HepG2 (cell line): ENCODE measurements around the gene SPRED2. TPM values are rescaled to one million over a fixed set of nuclear protein-coding genes. Genes with fewer than 3 reads are reported as not detected.

Experiments used
- ATAC-seq: fragments of 200-7000 bp; cut with Tn5 transposase; 3 replicates; pipeline ENCODE4 v1.9.1; 2020; ENCODE audit warnings: mild to moderate bottlenecking, moderate library complexity
- BruUV-seq: library from RNA; stranded (reverse); fragments of 400-500 nt; replicated peaks from 2 replicates; lab custom pipeline; 2021; lab: Mats Ljungman, UMichigan
- CTCF ChIA-PET: fragments of 300-600 bp; formaldehyde crosslinking; extraction: SDS; loops from one replicate; lab custom pipeline; 2021; ENCODE audit warnings: low total read pairs, inconsistent platforms, low intra/inter-chr PET ratio; lab: Yijun Ruan, JAX
- POLR2A ChIA-PET: fragments of 350-600 bp; sonication (Branson Sonifier 250); formaldehyde crosslinking; loops from one replicate; lab custom pipeline; 2020; ENCODE audit warnings: antibody characterized with exemption, inconsistent platforms; lab: Yijun Ruan, JAX
- DNase-seq: peaks from one replicate; pipeline ENCODE4 v3.0.0-alpha.2; 2015; ENCODE audit warnings: low spot score
- FAIRE-seq: peaks from 3 replicates; lab custom pipeline; 2011; peaks lifted over from hg19 to GRCh38; lab: Jason Lieb, UNC
- H2AFZ ChIP-seq: one replicate; pipeline ENCODE4 v1.6.1; 2011; ENCODE audit warnings: low read length, inconsistent platforms
- H3K27ac ChIP-seq: fragments of 300-600 bp; 3 replicates; pipeline ENCODE4 v1.8.0; 2011; ENCODE audit warnings: mixed run types, mild to moderate bottlenecking, mixed read lengths, low read length, inconsistent platforms; ENCODE audit not compliant: insufficient read depth; ENCODE audit errors: extremely low read length
- H3K27me3 ChIP-seq, 2 experiments: fragments of 200-600 bp in 1 of 2; 2 replicates in 1 of 2; 3 replicates in 1 of 2; pipeline versions ENCODE4 v1.6.0 to v1.8.0; 2011; ENCODE audit warnings: low read length in 2 of 2, mild to moderate bottlenecking in 2 of 2, moderate library complexity in 2 of 2, inconsistent platforms in 1 of 2; ENCODE audit not compliant: insufficient read depth in 2 of 2, control insufficient read depth in 1 of 2
- H3K36me3 ChIP-seq, 2 experiments: fragments of 200-600 bp in 1 of 2; replicated peaks in 1 of 2; 2 replicates in 1 of 2; 3 replicates in 1 of 2; pipeline versions ENCODE4 v1.5.1 to v1.8.0; 2011; ENCODE audit warnings: low read length in 2 of 2, inconsistent platforms in 1 of 2; ENCODE audit not compliant: insufficient read depth in 2 of 2, control insufficient read depth in 1 of 2
- H3K4me1 ChIP-seq: 2 replicates; pipeline ENCODE4 v1.5.1; 2012; ENCODE audit warnings: low read length, inconsistent platforms; ENCODE audit not compliant: insufficient read depth
- H3K4me2 ChIP-seq: 2 replicates; pipeline ENCODE4 v1.6.0; 2011; ENCODE audit warnings: low read depth, low read length, inconsistent platforms
- H3K4me3 ChIP-seq, 3 experiments: fragments of 200-600 bp in 1 of 3; sonication (generic), shearing (Covaris generic) in 1 of 3; replicated peaks in 1 of 3; 2 replicates each; pipeline ENCODE4 v1.5.1; 2011 to 2016; ENCODE audit warnings: low read length in 3 of 3, inconsistent platforms in 2 of 3, low read depth in 2 of 3, mild to moderate bottlenecking in 2 of 3, control low read depth in 1 of 3, mixed read lengths in 1 of 3; ENCODE audit not compliant: insufficient read depth in 1 of 3
- H3K79me2 ChIP-seq: one replicate; pipeline ENCODE4 v1.6.1; 2011; ENCODE audit warnings: low read length, inconsistent platforms; ENCODE audit not compliant: insufficient read depth
- H3K9ac ChIP-seq: 2 replicates; pipeline ENCODE4 v1.6.0; 2011; ENCODE audit warnings: mild to moderate bottlenecking, low read depth, low read length, inconsistent platforms; ENCODE audit not compliant: insufficient read depth
- H3K9me3 ChIP-seq: 2 replicates; pipeline ENCODE4 v1.5.1; 2012; ENCODE audit warnings: mild to moderate bottlenecking, low read length
- H4K20me1 ChIP-seq: 2 replicates; pipeline ENCODE4 v1.6.0; 2011; ENCODE audit warnings: inconsistent platforms, mild to moderate bottlenecking, low read length, moderate library complexity; ENCODE audit not compliant: insufficient read depth
- HNRNPK ChIP-seq: fragments of 200-400 bp; formaldehyde crosslinking; IDR thresholded peaks from 2 replicates; pipeline ENCODE4 v1.6.1; 2018; ENCODE audit warnings: low read length, low read depth, moderate library complexity, mild to moderate bottlenecking; ENCODE audit not compliant: poor library complexity, severe bottlenecking
- IKZF5 ChIP-seq: IDR thresholded peaks from 2 replicates; pipeline ENCODE4 v1.6.1; 2018; ENCODE audit warnings: missing genetic modification reagents, mild to moderate bottlenecking, missing compliant biosample characterization
- KLF9 ChIP-seq: IDR thresholded peaks from 2 replicates; pipeline ENCODE4 v1.6.1; 2016; ENCODE audit warnings: low read depth
- KMT2B ChIP-seq: IDR thresholded peaks from 2 replicates; pipeline ENCODE4 v1.6.1; 2016; ENCODE audit warnings: missing genetic modification reagents, missing compliant biosample characterization
- MXI1 ChIP-seq: IDR thresholded peaks from 3 replicates; pipeline ENCODE4 v1.6.1; 2012; ENCODE audit warnings: low read depth, low read length, inconsistent platforms, borderline replicate concordance
- RFX1 ChIP-seq: fragments of 450-650 bp; IDR thresholded peaks from 2 replicates; pipeline ENCODE4 v1.6.1; 2017
- TFDP1 ChIP-seq: IDR thresholded peaks from 2 replicates; pipeline ENCODE4 v1.6.1; 2016; ENCODE audit warnings: missing compliant biosample characterization, missing genetic modification reagents, borderline replicate concordance
- TSC22D2 ChIP-seq: sonication (generic); formaldehyde crosslinking; IDR thresholded peaks from 2 replicates; pipeline ENCODE4 v1.5.1; 2020; ENCODE audit warnings: missing genetic modification reagents, mild to moderate bottlenecking, borderline replicate concordance
- ZBTB21 ChIP-seq: sonication (generic); formaldehyde crosslinking; IDR thresholded peaks from 2 replicates; pipeline ENCODE4 v1.4.0; 2020; ENCODE audit warnings: missing genetic modification reagents
- ZNF546 ChIP-seq: sonication (generic); formaldehyde crosslinking; conservative IDR thresholded peaks from 2 replicates; pipeline ENCODE4 v1.8.1; 2023; ENCODE audit warnings: mild to moderate bottlenecking, missing genetic modification reagents
- ZNF598 ChIP-seq: sonication (generic); formaldehyde crosslinking; IDR thresholded peaks from 2 replicates; pipeline ENCODE4 v1.5.1; 2020; ENCODE audit warnings: mild to moderate bottlenecking, missing genetic modification reagents, borderline replicate concordance
- ZNF746 ChIP-seq: sonication (generic); formaldehyde crosslinking; IDR thresholded peaks from 2 replicates; pipeline ENCODE4 v1.8.0; 2022; ENCODE audit warnings: mild to moderate bottlenecking, missing genetic modification reagents
- ZSCAN22 ChIP-seq: sonication (generic); formaldehyde crosslinking; IDR thresholded peaks from 2 replicates; pipeline ENCODE4 v1.4.0; 2020; ENCODE audit warnings: mild to moderate bottlenecking, missing genetic modification reagents
- WGBS: methylation state at CpG from one replicate; pipeline ENCODE4 v1.1.6; 2017; ENCODE audit warnings: low lambda C conversion rate; 5-methylcytosine and 5-hydroxymethylcytosine counted together
- in situ Hi-C: cut with HindIII; loops from 2 replicates; pipeline ENCODE4 v1.10.0; 2017; ENCODE audit warnings: low pct_unique_long_range_greater_than_20kb; ENCODE audit not compliant: extremely low pct_ligation_motif_present
- intact Hi-C: fragments of 100-400 bp; cut with micrococcal nuclease; formaldehyde crosslinking; loops from one replicate; pipeline ENCODE4 v1.10.0; 2022; ENCODE audit not compliant: unreplicated experiment
- polyA plus RNA-seq, 8 experiments: library from polyadenylated mRNA; depleted of rRNA in 3 of 8; stranded (reverse) in 7 of 8; unstranded in 1 of 8; fragments of >200 nt; fragmentation: Illumina TruSeq in 4 of 8; extraction: Trizol in 4 of 8; gene quantifications; 2 replicates each; pipeline versions ENCODE4 v1.2.1 to v1.2.3, GENCODE V29; 2011 to 2016; ENCODE audit warnings: low read depth in 4 of 8, missing spikeins in 1 of 8, mixed read lengths in 1 of 8; ENCODE audit not compliant: insufficient read depth in 1 of 8
- total RNA-seq, 5 experiments: library from RNA; depleted of rRNA; stranded (reverse); fragments of >200 nt; fragmentation: Illumina TruSeq; extraction: Trizol; gene quantifications; 2 replicates each; pipeline ENCODE4 v1.2.3, GENCODE V29; 2016; ENCODE audit warnings: low read depth in 1 of 5
- TF ChIP-seq, protein P1 (sequence below): sonication (generic); formaldehyde crosslinking; IDR thresholded peaks from 2 replicates; pipeline ENCODE4 v1.5.0; 2020; ENCODE audit warnings: missing genetic modification reagents

The SPRED2 gene
- total and polyA plus RNA-seq, 2 of the 13 experiments (the other 11 are each of a cell fraction or from before 2014, with no cell fraction given), result 13.0 to 37.0 TPM

GRCh38 chr2:65340898-65341681, 91.3 kb downstream of the SPRED2 start:
- Histone ChIP-seq H3K4me1 (no peaks in the 10 kb centered on the region; the same call in 1 of the 2 replicates), H3K27ac (no peak overlapping the region), H3K27me3 (no peaks in the 10 kb centered on the region), H3K4me2 (no peak overlapping the region), H3K79me2 (peaks cover 9% of the 10 kb centered on the region), H3K4me3 (no peak overlapping the region), H4K20me1 (peaks cover 6% of the 10 kb centered on the region; the same call in 1 of the 2 replicates), H3K9me3 (no peaks in the 10 kb centered on the region), H2AFZ (no peak overlapping the region), H3K36me3 (peaks cover 12 to 39% of the 10 kb centered on the region in 2 experiments), H3K9ac (no peak overlapping the region)
- ATAC-seq, result no peak
- DNase-seq, result no peak
- TF ChIP-seq KMT2B (no peak), HNRNPK (peak; percentile 53)
- POLR2A ChIA-PET, result no interaction called here
- CTCF ChIA-PET, result no interaction called here
- in situ Hi-C loops (no loop called here), intact Hi-C loops (no loop called here)
- FAIRE-seq, result no peak
- no TSS peak for BruUV-seq
- 96% methylated on average over 9 of the region's 9 CpGs for WGBS

GRCh38 chr2:65339648-65340047, 92.8 kb downstream of the SPRED2 start:
- no peak overlapping the region for H2AFZ ChIP-seq
- in situ Hi-C loops (no loop called here), intact Hi-C loops (no loop called here)
- H3K27me3 ChIP-seq, result no peaks in the 10 kb centered on the region
- no peaks in the 10 kb centered on the region for H3K9me3 ChIP-seq
- peaks cover 16 to 45% of the 10 kb centered on the region in 2 experiments for H3K36me3 ChIP-seq
- no peak for ATAC-seq
- H4K20me1 ChIP-seq, result 0 out of 2 replicates have a peak, but pooled peaks cover 2% of the 10 kb centered on the region
- no peaks in the 10 kb centered on the region; the same call in 1 of the 2 replicates for H3K4me1 ChIP-seq
- no peak overlapping the region for H3K4me2 ChIP-seq
- H3K27ac ChIP-seq, result peak overlapping the region; percentile 25
- H3K4me3 ChIP-seq, result no peak overlapping the region
- no peak overlapping the region for H3K9ac ChIP-seq
- FAIRE-seq, result no peak
- POLR2A ChIA-PET, result no interaction called here
- no peaks in the 10 kb centered on the region for H3K79me2 ChIP-seq
- DNase-seq, result no peak
- BruUV-seq, result no TSS peak
- CTCF ChIA-PET, result no interaction called here
- no peak for TF ChIP-seq ZBTB21 (CRISPR knock-in tag)
- TF ChIP-seq ZNF746, result no peak
- TF ChIP-seq TSC22D2 (CRISPR knock-in tag), result no peak
- no peak for TF ChIP-seq ZSCAN22 (CRISPR knock-in tag)
- no peak for TF ChIP-seq MXI1
- TF ChIP-seq KLF9 (CRISPR knock-in tag), result no peak
- no peak for TF ChIP-seq TFDP1
- TF ChIP-seq IKZF5 (CRISPR knock-in tag), result no peak
- TF ChIP-seq, protein P1, sequence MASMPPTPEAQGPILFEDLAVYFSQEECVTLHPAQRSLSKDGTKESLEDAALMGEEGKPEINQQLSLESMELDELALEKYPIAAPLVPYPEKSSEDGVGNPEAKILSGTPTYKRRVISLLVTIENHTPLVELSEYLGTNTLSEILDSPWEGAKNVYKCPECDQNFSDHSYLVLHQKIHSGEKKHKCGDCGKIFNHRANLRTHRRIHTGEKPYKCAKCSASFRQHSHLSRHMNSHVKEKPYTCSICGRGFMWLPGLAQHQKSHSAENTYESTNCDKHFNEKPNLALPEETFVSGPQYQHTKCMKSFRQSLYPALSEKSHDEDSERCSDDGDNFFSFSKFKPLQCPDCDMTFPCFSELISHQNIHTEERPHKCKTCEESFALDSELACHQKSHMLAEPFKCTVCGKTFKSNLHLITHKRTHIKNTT (CRISPR knock-in tag), result no peak
- no peak for TF ChIP-seq ZNF598 (CRISPR knock-in tag)
- TF ChIP-seq ZNF546, result no peak
- TF ChIP-seq RFX1, result no peak
